Stimulated activated CD8-positive, alpha-beta memory T cell treated with anti-CD3 and anti-CD28 coated beads, Interleukin-7, amount 100 ng/mL, for 48 hours (primary cell): ENCODE measurements around the gene UNK.
"Not testable (repeated sequence)": the region's sequence is repeated elsewhere in the genome, so short reads cannot be mapped to it uniquely, and the experiment has no call there.

ENCODE experiments used
- DNase-seq, 2 donors: peaks; one replicate each; pipeline ENCODE4 v3.0.0-alpha.2; 2020; ENCODE audit warnings: low read depth in 1 of 2; ENCODE audit errors: extremely low read depth in 1 of 2

UNK gene

GRCh38 chr17:75773121-75773807 lies 11.3 kb upstream of the UNK start:
- no peak for DNase-seq

GRCh38 chr17:75773808-75774470 lies 10.7 kb upstream of the UNK start:
- DNase-seq: no peak

DNA sequence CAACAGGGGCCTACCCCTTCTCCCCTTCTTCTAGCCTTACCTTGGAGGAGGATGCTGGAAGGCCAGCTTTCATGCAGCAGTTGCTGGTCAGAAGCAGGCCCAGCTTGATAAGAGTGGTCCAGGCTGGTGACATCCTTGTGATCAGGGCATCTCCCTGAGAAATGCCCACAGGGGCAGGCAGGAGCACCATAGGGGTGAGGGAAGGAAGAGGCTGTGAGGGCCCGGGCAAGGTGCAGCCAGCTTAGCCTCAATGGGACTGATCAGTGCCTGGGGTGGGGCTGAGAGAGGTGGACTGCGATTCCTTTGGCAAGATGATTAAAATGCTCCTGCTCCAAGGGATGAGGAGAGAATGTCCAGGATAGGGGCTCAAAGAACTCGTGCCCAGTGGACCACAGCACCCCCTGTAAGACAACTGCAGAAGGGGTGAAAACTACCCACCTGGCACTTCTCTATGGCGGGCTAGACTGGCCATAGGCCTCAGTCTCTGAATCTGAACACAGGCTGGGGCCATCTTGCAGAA lies 10.1 kb upstream of the UNK start:
- DNase-seq: no peak

- no peak for DNase-seq
Observed at GRCh38 chr17:75774991-75775668, 9.5 kb upstream of the UNK start.

DNA sequence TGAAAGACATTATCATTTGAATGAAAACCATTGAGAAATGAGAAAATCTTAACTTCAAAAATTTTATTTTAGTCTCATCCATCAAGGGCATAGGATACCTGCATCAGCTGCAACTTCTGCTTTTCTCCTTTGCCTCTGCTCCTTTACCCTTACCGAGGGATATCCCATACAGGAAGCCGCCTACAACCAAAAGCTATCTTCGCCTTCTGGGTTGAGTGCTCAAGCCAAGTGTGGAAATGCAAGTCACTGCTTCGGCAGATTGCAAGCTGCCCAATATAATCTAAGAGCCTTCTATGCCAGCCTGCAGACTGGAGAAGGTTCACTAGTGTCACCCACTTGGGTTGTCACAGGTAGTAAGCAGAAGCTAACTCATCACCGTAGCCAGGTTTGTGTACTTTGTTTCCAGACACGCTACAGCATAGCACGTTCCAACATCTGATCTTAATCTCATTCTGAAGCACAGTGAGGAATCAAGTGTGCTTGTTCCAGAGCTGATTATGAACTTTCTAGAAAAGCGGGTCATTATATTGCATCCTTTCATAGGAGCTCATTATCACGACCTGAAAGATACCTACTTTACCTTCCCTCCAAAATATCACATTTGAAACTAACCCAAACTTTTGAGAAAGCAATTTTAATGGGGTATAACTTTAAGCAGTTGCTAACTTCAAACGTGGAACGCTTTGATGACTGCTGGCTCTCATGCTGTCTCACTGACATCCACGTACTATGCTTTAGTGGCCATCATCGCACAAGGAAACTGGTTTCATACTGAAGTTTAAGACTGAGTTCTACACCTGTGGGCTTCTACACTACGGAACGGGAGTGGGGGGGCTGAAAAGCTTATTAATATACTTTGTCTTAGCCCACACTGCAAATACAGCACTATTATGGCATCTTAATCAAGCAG lies 8.0 kb upstream of the UNK start:
- no peak for DNase-seq

DNA sequence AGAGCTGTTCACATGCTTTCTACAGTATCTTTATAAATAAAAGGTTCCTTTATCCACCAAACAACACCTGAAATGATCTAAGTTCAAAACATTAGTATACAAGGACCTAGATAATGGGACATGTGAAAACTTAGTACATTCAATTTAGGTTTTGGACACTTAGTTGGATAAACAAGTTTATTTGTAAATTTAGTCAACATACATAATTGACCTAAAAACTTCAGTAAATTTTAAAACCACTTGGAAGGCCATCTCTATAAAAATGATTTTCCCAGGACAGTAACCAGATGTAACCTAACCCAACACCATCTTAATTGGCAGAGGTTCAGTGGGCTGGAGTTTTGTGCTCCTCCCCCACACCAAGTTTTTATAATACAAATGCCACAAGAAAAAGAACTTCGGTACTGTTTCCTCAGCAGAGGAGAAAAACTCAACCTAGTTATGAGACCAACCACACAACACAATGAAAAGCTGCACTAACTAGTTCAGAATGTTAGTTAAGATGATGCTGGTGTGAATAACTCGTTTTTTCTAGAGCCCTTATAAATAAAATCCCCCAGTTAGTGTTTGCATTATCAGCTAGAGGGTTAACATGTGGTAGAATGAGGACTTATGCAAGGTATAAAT lies 7.2 kb upstream of the UNK start:
- DNase-seq: no peak

- DNase-seq: not testable (repeated sequence)
Observed at GRCh38 chr17:75778066-75778860, 6.3 kb upstream of the UNK start.

DNA sequence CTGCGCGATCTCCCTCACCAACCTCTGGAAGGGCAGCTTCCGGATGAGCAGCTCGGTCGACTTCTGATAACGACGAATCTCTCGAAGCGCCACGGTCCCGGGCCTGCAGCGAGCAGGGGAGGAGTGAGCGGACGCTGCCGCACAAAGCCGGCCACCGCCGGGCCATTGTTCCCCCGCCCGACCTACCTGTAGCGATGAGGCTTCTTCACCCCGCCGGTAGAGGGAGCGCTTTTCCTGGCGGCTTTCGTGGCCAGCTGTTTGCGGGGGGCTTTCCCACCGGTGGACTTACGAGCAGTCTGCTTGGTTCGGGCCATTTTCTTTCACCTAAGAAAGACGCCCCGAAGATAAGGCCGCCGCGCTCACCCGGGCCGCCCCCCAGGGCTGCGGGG lies 5.8 kb upstream of the UNK start:
- no peak for DNase-seq

- DNase-seq: peak; percentile 79 to 92
Observed at GRCh38 chr17:75779250-75779986, 5.2 kb upstream of the UNK start.

DNA sequence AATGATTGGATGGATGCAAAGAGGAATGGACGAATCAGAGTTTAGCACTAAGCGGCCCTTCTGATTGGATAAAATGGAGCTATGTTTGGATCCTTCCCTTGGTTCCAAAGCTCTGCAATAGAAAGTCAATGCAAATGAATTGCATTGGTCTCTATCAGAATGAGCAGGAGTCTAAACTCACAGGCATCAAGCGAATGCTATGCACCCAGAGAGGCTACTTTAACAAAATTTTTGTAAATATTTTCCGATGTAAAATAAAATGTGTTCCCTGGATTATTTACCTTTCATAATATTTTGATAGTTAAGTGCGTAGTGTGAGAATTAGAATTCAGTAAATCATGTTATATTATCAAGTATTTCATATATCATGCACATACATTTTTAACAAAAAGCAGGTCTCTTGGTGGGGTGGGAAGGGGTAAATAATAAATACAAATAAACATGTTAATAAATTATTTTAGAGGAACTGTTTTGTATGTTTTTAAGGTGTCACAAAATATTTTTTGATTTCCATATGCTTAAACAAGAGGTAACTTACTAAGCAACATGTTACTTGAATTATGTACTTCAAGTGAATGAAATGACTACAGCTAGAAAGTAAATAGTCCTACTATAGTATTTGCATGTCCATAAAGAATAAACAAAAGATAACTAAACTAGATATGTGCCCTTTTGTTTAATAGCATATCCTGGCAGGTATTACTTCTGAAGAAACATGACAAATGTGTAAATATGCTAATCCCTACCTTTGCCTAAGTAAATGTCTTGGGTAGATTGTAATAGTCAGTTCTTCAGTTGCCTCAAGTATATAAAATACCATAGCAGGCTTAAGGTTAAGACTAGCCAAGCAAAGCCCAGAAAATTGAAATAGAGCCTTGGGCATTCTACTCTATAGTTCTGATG lies 4.4 kb upstream of the UNK start:
- DNase-seq: no peak

- no peak for DNase-seq
Observed at GRCh38 chr17:75783069-75783783, 1.4 kb upstream of the UNK start.

DNA sequence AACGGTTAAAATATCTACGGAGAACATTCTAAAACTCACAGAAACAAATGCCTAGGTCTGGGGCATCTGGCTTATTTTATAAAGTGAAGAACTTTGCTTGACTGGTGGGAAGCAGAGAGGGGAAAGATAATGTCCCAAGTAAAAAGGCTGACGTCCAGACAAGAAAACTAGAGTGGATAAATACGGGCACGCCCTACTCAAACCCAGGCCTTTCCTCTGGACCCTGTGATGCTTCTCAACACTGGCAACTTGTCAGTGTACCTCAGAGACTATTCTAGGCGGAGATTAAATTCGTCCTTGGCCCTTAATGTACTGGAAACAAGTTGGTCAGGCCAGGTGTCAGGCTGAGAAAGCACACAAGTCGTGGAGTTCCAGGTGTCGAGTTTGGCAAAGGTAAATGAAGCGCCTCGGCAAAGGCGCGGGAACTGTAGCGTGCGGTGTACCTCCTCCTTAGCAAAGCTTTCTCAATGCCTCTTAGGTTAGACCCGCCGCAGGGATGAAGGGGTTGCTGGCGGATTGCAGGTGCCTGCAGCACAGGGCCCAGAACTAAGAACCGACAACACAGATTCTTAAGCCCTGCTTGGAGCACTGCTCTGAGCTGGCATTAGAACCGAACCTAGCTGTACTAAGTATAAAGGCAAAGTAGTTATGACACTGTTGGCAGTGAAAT lies 668 bp upstream of the UNK start:
- no peak for DNase-seq

- DNase-seq: peak; percentile 76 to 83
Observed at GRCh38 chr17:75785016-75785890, 647 bp downstream of the UNK start.

- no peak for DNase-seq
Observed at GRCh38 chr17:75791254-75791653, 6.6 kb downstream of the UNK start.

GRCh38 chr17:75793460-75793859 lies 8.9 kb downstream of the UNK start:
- DNase-seq: no peak
